Activated CD4-positive, alpha-beta T cell treated with anti-CD3 and anti-CD28 coated beads, Interleukin-2, amount 10 ng/mL, durations not matched to agents 24 days and 14 days (primary cell): ENCODE results near the gene CCNF. TPM values are rescaled to one million over a fixed set of nuclear protein-coding genes. Genes with fewer than 3 reads are reported as not detected.

Experiments used
- DNase-seq: peaks from one replicate; pipeline ENCODE4 v3.0.0; 2022
- H3K27ac Mint-ChIP-seq: one replicate; pipeline ENCODE4 v1.8.0; 2022; ENCODE audit warnings: mild to moderate bottlenecking, mixed read lengths
- H3K27me3 Mint-ChIP-seq: one replicate; pipeline ENCODE4 v1.8.0; 2022; ENCODE audit warnings: mixed read lengths
- H3K36me3 Mint-ChIP-seq: one replicate; pipeline ENCODE4 v1.8.0; 2022; ENCODE audit warnings: low read depth, mild to moderate bottlenecking, mixed read lengths
- H3K4me1 Mint-ChIP-seq: one replicate; pipeline ENCODE4 v1.8.0; 2021; ENCODE audit warnings: mixed read lengths
- H3K4me3 Mint-ChIP-seq: one replicate; pipeline ENCODE4 v1.8.0; 2022; ENCODE audit warnings: mild to moderate bottlenecking, moderate library complexity, mixed read lengths
- H3K9me3 Mint-ChIP-seq: one replicate; pipeline ENCODE4 v1.8.0; 2021; ENCODE audit warnings: mixed read lengths
- intact Hi-C: fragments of 100-400 bp; cut with micrococcal nuclease; formaldehyde crosslinking; loops from one replicate; pipeline ENCODE4 v1.15.1; 2023
- total RNA-seq: library from RNA; stranded (reverse); gene quantifications from 2 replicates; pipeline ENCODE4 v1.2.3, GENCODE V29; 2022

Gene CCNF
- total RNA-seq, 1 donor from 2014 or later = 45.7 TPM

DNA sequence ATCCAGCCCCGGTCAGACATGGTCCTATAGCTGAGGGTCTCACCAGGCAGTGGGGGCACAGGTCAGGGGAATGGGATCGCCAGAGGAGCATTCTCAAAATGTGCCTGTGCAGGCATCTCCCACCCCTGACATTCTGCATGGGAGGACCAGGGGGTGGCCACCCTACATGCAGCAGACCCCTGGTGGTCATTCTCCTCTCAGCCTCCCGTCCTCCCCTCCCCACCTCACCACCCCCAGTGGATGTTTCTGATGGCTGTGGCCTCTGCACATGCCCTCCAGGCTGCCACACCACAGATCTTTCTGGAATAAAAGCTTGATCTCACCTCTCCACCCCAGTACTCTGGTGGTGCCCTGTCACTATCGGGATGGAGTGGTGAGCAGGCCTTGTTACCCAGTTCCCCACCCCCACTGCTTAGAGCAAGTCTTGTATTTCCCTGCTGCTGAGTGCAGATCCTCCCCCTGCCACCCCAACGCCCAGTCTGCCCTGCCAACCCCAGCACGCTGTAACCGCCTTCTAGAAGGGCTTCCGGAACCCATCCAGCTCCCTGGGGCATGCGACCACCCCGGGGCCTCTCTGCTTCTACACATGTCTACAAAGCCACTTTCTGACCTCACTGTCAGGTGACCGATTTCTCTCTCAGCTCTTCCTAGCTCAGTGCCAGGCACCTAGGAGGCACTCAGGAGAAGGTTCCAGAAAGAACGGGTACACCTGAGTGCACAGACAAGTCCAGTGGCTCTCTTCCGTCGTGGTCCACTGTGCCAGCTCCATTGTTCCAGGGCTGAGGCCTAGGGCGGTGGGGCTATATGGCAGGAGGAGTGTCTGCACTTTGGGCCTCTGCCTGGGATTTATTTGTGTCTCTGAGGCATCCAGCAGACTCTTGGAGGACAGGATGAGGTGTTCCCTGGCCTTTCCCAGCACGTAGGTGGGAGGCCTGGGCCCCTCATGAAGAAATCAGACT lies 55.0 kb downstream of the CCNF start:
- no peak overlapping the region for H3K27ac Mint-ChIP-seq

DNA sequence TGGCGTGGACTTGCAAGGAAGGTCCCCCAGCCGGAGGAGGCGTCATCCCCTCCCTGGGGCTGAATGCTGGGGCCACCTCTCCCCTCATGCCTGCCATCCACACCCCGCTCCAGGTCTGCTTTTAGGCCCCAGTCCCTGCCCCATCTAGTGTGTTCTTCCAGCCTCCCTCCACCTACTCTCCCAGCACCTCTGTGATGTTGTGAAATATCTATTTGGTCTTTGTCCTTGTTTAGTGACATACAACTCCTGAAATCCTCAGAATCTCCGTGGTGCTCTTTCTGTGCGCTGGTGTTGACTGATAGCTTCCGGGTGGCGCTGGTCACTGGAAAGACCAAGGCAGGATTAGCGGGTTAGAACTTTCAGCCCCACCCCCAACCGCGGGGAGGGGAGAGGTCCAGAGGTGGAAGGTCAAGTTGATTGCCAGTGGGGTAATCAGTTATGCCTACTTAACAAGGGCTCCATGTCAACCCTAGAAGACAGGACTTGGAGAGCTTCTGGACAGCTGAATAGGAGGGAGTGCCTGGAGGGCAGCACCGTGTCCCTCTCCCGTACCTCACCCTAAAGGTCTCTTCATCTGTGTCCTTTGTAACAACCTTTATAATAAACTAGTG lies 55.8 kb downstream of the CCNF start:
- intact Hi-C loops = loop anchor here (5.0 kb wide), 1 partner anchor 143 kb away; the partner anchor contains the start of gene ABCA3
- Mint-ChIP-seq H3K27ac (no peak overlapping the region), H3K9me3 (no peaks in the 10 kb centered on the region), H3K4me3 (no peak overlapping the region), H3K4me1 (peaks cover 13% of the 10 kb centered on the region), H3K27me3 (no peaks in the 10 kb centered on the region), H3K36me3 (no peaks in the 10 kb centered on the region)
- no peak for DNase-seq

More for the DNA sequence above, 55.0 kb downstream of the CCNF start:
- no peaks in the 10 kb centered on the region for H3K9me3 Mint-ChIP-seq
- H3K27me3 Mint-ChIP-seq = no peaks in the 10 kb centered on the region
- DNase-seq = no peak
- intact Hi-C loops = no loop called here
- no peak overlapping the region for H3K4me3 Mint-ChIP-seq
- H3K4me1 Mint-ChIP-seq = peaks cover 13% of the 10 kb centered on the region
- no peaks in the 10 kb centered on the region for H3K36me3 Mint-ChIP-seq

DNA sequence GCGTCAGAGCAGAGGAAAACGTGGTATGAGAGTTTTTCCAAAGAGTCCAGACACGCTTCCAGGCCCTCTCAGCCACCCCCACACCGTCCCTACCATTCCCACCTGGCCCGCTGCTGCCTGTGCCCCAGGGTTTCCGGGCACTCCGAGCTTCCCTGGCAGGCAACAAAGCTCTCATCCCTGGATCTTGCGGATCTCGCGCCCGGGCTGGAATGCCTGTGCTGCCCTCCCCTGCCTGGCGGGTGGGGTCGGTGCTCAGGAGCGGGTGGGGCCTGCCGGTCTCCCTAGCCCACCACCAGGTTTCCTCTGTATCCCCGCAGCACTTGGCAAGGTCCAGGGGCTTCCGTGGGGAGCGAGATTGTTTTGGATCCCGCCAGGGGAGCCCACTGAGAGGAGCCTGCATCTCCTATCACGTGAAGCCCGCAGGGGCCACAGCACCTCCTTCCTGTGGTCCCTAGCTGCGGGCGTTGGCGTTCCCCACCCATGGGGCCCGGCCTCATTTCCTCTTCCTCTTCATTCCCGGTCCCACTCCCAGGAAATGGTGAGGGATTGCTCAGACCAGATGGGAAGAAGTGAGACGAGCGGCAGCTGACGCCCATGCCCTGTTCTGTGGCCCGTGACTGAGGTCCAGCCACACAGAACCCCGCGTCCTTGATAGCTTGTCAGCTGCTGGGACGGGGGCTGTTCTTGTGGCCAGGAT lies 56.7 kb downstream of the CCNF start:
- Mint-ChIP-seq H3K27me3 (no peaks in the 10 kb centered on the region), H3K36me3 (no peaks in the 10 kb centered on the region), H3K9me3 (no peaks in the 10 kb centered on the region), H3K4me1 (peaks cover 13% of the 10 kb centered on the region), H3K27ac (no peak overlapping the region), H3K4me3 (no peak overlapping the region)
- DNase-seq = no peak
- intact Hi-C loops = loop anchor here (5.0 kb wide), 1 partner anchor 144 kb away; the partner anchor contains the start of gene ABCA3

DNA sequence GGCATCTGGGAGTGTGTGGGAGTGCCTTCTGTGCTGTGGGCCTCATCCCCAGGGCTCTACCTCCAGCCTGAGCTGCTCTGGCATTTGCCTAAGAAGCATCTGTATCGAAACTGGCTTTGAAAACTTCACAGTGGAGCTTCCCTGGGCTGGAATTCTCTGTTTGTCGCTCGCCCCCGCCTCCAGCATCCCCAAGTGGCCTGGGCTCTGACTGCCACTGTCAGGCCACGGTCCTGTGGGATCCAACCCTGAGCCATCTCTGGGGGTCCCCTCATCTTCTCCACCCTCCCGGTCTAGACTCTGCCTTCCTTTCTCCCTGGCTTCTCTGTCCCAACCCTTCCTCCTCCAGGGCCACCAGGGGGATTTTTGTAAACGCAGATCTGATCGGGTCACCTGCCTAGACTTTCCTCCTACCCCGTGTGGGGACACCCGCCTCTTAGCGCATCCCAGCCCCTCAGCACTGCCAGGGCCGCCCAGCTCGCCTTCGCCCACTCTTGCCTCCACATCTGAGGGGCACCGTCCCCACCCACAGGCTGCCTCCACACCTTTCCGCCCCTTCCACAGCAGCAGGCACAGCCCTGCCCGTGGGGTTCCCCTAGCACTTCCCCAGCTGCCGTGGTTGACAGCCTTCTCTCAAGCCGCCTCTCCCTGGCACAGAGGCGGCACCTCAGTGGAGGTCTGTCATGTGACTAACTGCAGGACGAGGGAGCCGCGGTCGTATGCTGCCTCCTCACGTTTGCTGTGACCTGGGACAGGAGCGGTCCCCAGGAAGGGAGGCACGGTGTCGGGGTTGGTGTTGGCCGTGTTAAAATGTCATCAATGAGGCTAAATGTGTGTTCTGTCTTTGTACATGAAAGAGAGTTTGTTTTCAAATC lies 57.6 kb downstream of the CCNF start:
- H3K4me3 Mint-ChIP-seq = peak overlapping the region; percentile 65
- H3K27ac Mint-ChIP-seq = peak overlapping the region; percentile 69
- intact Hi-C loops = loop anchor here (5.0 kb wide), 1 partner anchor 145 kb away; the partner anchor contains the start of gene ABCA3

DNA sequence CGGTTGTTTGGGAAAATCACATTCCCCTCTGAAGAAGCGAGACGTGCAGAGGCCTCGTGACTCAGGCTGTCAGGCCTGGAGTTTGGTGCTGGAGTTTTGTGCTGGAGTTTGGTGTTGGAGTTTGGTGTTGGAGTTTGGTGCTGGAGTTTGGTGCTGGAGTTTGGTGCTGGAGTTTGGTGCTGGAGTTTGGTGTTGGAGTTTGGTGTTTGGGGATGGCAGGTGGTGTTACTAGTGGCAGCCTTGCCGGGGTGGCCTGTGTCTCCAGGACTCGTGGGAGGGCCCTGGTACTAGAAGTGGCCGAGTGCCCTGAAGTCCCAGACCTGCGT lies 58.2 kb downstream of the CCNF start:
- peak overlapping the region; percentile 69 for H3K27ac Mint-ChIP-seq
- H3K36me3 Mint-ChIP-seq = no peaks in the 10 kb centered on the region
- peaks cover 13% of the 10 kb centered on the region for H3K4me1 Mint-ChIP-seq
- peak overlapping the region; percentile 65 for H3K4me3 Mint-ChIP-seq
- DNase-seq = no peak
- H3K9me3 Mint-ChIP-seq = no peaks in the 10 kb centered on the region
- H3K27me3 Mint-ChIP-seq = no peaks in the 10 kb centered on the region
- intact Hi-C loops = loop anchor here (5.0 kb wide), 1 partner anchor 145 kb away; the partner anchor contains the start of gene ABCA3

More for the DNA sequence above, 57.6 kb downstream of the CCNF start:
- H3K36me3 Mint-ChIP-seq = no peaks in the 10 kb centered on the region
- H3K4me1 Mint-ChIP-seq = peaks cover 13% of the 10 kb centered on the region
- no peaks in the 10 kb centered on the region for H3K9me3 Mint-ChIP-seq
- H3K27me3 Mint-ChIP-seq = no peaks in the 10 kb centered on the region
- DNase-seq = peak; percentile 90

DNA sequence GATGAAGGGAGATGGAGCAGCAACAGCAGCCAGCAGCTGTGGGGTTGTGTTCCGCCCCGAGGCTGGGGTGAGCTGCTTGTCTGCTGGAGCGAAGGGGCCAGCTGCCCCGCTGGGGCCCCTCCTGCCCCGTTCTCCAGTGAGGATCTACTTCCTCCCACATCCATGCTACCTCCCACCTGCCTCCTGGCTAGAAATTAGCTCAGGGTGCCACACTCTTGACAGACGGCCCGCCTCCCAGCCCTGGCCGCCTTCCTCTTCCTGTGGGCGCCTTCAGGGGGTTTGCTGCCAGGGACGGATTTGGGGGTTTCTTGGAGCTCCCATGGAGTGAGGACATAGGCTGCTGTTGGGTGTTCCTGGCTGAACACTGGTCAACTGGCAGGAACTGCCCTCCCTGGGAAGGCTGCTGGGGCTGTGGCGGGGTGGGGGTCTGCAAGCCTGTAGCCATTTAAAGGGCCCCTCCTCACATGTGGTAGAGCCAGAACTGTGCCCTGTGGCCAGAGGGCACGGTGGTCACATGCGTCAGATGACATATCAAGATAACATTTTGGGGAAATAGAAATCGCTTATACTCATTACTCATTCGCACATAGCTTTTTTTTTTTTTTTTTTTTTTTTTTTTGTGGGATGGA lies 58.8 kb downstream of the CCNF start:
- H3K27ac Mint-ChIP-seq = no peak overlapping the region
- H3K4me1 Mint-ChIP-seq = peaks cover 13% of the 10 kb centered on the region
- no peaks in the 10 kb centered on the region for H3K36me3 Mint-ChIP-seq
- no peaks in the 10 kb centered on the region for H3K27me3 Mint-ChIP-seq
- H3K9me3 Mint-ChIP-seq = no peaks in the 10 kb centered on the region
- no peak overlapping the region for H3K4me3 Mint-ChIP-seq
- intact Hi-C loops = loop anchor here (5.0 kb wide), 1 partner anchor 146 kb away; the partner anchor contains the start of gene ABCA3
- no peak for DNase-seq

DNA sequence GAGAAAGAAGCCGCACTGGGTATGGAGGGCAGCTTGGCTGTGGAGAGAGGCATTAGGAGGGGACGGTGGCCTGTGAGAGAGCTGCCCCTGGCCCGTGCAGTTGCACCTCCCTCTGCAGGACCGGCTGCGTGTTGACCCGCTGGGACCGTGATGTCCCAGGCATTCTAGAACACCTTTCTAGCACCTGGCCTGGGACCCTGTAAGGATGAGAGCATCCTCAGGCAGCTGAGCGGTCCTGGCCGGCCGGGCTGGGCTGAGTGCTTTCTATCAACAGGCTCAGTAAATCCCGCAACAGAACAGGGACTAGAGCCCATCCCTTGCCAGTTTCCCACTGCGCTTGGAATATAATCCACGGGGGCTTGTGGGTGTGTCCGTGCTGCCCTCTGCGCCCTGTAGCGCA lies 60.3 kb downstream of the CCNF start:
- H3K27ac Mint-ChIP-seq = no peak overlapping the region
- no peaks in the 10 kb centered on the region for H3K27me3 Mint-ChIP-seq
- DNase-seq = no peak
- H3K4me1 Mint-ChIP-seq = peaks cover 13% of the 10 kb centered on the region
- no peaks in the 10 kb centered on the region for H3K36me3 Mint-ChIP-seq
- intact Hi-C loops = loop anchor here (5.0 kb wide), 1 partner anchor 147 kb away; the partner anchor contains the start of gene ABCA3
- no peaks in the 10 kb centered on the region for H3K9me3 Mint-ChIP-seq
- no peak overlapping the region for H3K4me3 Mint-ChIP-seq

DNA sequence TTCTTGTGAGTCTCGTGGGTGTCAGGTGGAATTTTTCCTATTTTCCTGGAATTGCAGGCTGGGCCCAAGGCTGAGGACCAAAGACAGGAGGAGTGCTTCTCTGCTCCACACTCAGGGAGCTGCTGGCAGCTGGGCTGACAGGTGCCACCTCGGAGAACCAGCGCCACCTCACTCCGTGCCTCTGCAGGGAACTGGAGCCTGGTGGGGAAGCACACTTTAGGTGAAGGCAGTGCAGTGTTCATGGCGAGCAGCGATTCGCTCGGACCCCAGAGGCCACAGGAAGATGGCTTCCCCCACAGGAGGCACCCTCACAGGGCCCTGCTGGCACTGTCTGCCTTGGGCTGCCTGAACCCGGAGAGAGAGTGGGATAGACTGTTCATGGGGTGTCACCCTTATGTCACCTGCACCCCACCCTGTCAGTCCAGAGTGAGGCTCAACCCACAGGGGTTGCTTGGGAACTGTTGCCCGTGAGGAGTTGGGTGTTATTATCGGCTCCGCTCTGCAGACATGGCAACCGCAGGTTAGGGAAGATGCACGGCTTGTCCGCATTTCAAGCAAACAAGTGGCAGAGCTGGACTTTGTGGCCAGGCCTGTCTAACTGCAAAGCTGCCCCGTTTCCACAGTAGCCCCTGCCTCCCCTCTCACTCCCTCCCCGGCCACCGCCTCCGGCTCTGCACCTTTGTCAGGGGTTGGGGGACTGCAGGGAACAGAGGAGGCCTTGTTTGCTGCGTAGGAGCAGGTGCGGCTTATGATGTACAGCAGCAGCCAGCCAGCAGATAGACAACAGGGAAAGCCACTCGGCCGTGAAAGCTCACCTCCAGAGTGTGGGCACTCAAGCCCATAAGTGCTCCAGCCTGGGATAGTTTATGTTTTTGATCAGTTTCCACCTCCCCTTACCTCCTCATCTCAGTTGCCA lies 61.2 kb downstream of the CCNF start:
- H3K4me3 Mint-ChIP-seq = no peak overlapping the region
- no peak for DNase-seq
- no peaks in the 10 kb centered on the region for H3K27me3 Mint-ChIP-seq
- H3K36me3 Mint-ChIP-seq = no peaks in the 10 kb centered on the region
- H3K27ac Mint-ChIP-seq = no peak overlapping the region
- intact Hi-C loops = no loop called here
- peaks cover 13% of the 10 kb centered on the region for H3K4me1 Mint-ChIP-seq
- H3K9me3 Mint-ChIP-seq = no peaks in the 10 kb centered on the region

DNA sequence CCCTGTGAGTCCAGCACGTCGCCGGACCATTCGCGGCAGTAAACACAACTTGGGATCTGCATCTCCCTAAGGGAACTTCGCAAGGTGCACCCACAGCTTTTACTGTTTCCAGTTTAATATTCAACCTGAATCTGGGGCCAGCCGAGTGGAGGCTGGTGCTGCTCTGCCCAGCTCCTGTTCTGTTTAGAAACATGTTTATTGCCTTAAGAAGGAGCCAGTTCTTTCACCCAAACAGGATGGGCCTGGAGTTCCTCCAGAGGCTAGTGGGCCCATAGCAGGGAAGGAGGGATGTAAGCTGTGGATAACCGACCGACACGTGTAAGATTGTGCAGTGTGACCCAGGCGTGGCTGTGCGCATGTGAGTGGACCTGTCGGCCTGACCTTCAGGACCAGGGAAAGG lies 63.0 kb downstream of the CCNF start:
- Mint-ChIP-seq H3K9me3 (no peaks in the 10 kb centered on the region), H3K27me3 (no peaks in the 10 kb centered on the region), H3K27ac (no peak overlapping the region), H3K4me1 (peaks cover 6% of the 10 kb centered on the region), H3K36me3 (no peaks in the 10 kb centered on the region), H3K4me3 (no peak overlapping the region)
- intact Hi-C loops = no loop called here
- no peak for DNase-seq

DNA sequence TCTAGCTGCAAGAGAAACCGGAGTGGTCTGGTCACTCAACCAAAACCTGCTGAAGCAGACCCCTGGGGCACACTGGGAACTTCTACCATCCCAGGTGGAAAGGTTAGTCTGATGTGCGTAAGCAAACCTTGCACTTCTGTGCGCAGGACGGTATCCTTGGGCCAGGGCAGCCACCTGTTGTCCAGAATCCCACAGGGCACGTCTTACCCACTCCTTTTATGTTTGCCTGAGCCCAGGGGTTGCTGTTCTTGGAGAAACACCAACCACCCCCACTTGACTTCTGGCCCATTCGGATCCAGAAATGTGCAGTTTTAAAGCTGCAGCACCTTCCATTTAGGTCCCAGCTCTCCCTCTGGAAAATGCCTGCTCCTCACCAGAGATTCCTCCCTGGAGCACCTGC lies 64.4 kb downstream of the CCNF start:
- H3K36me3 Mint-ChIP-seq = no peaks in the 10 kb centered on the region
- intact Hi-C loops = no loop called here
- no peak for DNase-seq
- no peaks in the 10 kb centered on the region for H3K9me3 Mint-ChIP-seq
- no peaks in the 10 kb centered on the region for H3K27me3 Mint-ChIP-seq
- no peak overlapping the region for H3K27ac Mint-ChIP-seq
- no peak overlapping the region for H3K4me3 Mint-ChIP-seq
- H3K4me1 Mint-ChIP-seq = no peaks in the 10 kb centered on the region

DNA sequence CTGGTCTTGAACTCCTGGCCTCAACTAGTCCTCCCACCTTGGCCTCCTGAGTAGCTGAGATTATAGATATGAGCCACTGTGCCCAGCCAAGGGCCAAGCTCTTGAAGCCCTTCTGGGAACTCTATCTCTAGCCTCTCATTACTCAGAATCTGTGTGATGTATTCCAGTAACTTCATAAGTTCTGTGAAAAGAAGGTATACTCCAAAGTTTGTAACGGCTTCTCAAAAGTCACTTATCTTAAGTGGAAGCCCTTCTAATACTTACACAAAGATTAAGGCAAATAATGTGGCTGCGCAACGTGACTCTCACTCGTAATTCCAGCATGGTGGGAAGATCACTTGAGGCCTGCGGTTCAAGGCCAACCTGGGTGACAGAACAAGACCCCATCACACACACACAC lies 65.4 kb downstream of the CCNF start:
- no peaks in the 10 kb centered on the region for H3K4me1 Mint-ChIP-seq
- intact Hi-C loops = no loop called here
- no peak overlapping the region for H3K4me3 Mint-ChIP-seq
- H3K9me3 Mint-ChIP-seq = no peaks in the 10 kb centered on the region
- DNase-seq = no peak
- H3K36me3 Mint-ChIP-seq = no peaks in the 10 kb centered on the region
- no peak overlapping the region for H3K27ac Mint-ChIP-seq
- no peaks in the 10 kb centered on the region for H3K27me3 Mint-ChIP-seq

DNA sequence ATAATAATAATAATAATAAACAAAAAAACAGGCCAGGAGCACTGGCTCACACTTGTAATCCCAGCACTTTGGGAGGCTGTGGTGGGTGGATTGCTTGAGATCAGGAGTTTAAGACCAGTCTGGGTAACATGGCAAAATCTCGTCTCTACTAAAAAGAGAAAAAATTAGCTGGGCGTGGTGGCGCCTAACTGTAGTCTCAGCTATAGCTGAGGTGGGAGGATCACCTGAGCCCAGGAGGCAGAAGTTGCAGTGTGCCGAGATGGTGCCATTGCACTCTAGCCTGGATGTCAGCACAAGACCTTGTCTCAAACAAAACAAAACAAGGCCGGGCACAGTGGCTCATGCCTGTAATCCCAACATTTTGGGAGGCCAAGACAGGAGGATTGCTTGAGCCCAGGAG lies 65.8 kb downstream of the CCNF start:
- Mint-ChIP-seq H3K27ac (no peak overlapping the region), H3K36me3 (no peaks in the 10 kb centered on the region), H3K4me1 (no peaks in the 10 kb centered on the region), H3K4me3 (no peak overlapping the region), H3K9me3 (no peaks in the 10 kb centered on the region), H3K27me3 (no peaks in the 10 kb centered on the region)
- no peak for DNase-seq
- intact Hi-C loops = no loop called here
